ENCODE measurements around the gene NKTR. TPM values are rescaled to one million over a fixed set of nuclear protein-coding genes. Genes with fewer than 3 reads are reported as not detected.

The NKTR gene
- total RNA-seq, 1 donor from 2014 or later, result 142 TPM

DNA sequence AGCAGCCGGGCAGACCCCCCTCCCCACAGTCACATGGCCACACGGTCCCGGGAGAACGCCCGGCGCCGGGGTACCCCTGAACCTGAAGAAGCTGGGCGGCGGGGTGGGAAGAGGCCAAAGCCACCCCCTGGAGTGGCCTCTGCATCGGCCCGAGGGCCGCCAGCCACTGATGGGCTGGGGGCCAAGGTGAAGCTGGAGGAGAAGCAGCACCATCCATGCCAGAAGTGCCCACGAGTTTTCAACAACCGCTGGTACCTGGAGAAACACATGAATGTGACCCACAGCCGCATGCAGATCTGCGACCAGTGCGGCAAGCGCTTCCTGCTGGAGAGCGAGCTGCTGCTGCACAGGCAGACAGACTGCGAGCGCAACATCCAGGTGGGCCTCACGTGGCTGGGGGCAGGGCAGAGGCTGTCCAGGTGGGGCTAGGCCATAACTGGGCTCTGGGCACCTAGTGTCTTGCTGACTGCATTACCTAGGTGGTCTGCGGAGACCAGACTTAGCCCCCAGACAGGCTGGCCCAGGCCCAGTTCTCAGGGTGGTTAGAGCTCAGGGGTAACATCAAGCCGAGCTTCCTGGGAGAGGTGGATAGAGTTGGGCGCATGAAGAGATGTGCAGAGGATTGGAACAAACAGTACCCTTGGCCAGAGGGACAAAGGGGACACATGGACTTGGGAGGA, 59.1 kb downstream of the NKTR start:
- no peak overlapping the region for H3K4me3 Mint-ChIP-seq (ENCODE audit: low read depth)
- DNase-seq (ENCODE audit: low spot score, unreplicated experiment), result no peak
- TF ChIP-seq, protein P1, sequence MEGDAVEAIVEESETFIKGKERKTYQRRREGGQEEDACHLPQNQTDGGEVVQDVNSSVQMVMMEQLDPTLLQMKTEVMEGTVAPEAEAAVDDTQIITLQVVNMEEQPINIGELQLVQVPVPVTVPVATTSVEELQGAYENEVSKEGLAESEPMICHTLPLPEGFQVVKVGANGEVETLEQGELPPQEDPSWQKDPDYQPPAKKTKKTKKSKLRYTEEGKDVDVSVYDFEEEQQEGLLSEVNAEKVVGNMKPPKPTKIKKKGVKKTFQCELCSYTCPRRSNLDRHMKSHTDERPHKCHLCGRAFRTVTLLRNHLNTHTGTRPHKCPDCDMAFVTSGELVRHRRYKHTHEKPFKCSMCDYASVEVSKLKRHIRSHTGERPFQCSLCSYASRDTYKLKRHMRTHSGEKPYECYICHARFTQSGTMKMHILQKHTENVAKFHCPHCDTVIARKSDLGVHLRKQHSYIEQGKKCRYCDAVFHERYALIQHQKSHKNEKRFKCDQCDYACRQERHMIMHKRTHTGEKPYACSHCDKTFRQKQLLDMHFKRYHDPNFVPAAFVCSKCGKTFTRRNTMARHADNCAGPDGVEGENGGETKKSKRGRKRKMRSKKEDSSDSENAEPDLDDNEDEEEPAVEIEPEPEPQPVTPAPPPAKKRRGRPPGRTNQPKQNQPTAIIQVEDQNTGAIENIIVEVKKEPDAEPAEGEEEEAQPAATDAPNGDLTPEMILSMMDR (IDR thresholded peaks at IDR 0.05; ENCODE audit: unreplicated experiment), result no peak

DNA sequence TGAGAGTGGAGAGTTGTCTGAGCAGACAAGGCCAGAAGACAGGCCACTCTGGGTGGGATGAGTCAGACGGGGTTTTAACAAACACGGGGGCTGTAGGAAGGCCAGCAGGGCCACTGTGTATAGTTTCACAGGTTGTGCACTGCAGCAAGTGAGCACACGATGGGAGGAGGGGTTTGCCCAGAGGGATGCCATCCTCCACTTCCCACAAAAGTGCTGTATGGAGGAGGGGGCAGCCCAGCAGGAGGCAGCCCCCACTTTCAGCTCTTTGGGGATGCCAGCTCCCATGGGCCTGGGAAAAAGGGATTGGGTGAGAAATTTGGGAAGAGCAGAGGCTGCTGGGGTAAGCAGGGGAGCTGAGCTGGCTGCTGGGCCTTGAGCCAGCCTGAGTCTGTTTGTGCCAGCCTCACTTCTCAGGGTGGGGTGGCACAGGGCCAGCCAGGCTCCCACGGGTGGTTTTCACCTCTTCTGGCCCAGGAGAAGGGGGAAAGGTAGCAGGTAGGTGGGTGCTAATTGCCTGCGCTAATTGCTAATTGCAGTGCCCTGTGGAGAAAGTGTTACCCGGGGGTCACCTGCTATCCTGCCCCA, 59.7 kb downstream of the NKTR start:
- H3K27ac Mint-ChIP-seq, result no peak overlapping the region
- no peaks in the 10 kb centered on the region for H3K4me1 Mint-ChIP-seq (ENCODE audit: low read depth)
- H3K4me3 Mint-ChIP-seq (ENCODE audit: low read depth), result no peak overlapping the region

More for the DNA sequence above, 59.1 kb downstream of the NKTR start:
- no peaks in the 10 kb centered on the region for H3K27me3 Mint-ChIP-seq
- peaks cover 2% of the 10 kb centered on the region for H3K36me3 Mint-ChIP-seq (ENCODE audit: insufficient read depth)
- no peak overlapping the region for H3K27ac Mint-ChIP-seq
- H3K4me1 Mint-ChIP-seq (ENCODE audit: low read depth), result no peaks in the 10 kb centered on the region
- no peaks in the 10 kb centered on the region for H3K9me3 Mint-ChIP-seq (ENCODE audit: low read depth)

DNA sequence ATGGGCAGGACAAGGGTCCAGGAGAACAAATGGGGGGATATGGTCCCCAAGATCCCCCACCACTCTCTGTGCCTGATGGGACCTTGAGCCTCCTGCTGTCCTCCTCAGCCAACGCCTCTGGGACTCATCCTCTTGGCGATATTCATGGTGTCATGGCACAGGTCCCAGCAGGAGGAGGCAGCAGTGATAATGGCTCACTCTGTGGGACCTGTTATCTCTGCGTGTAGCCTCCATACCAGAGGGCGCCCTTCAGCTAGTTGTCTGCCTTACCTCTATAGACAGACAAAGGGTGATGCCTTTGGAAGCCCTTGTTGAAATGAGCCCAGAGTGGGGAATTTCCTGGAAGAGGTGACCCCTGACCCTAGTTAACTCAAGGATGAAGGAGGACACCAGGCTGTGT, 60.4 kb downstream of the NKTR start:
- Mint-ChIP-seq H3K4me3 (ENCODE audit: low read depth) (no peak overlapping the region), H3K36me3 (ENCODE audit: insufficient read depth) (peaks cover 2% of the 10 kb centered on the region), H3K27me3 (no peaks in the 10 kb centered on the region), H3K27ac (no peak overlapping the region), H3K4me1 (ENCODE audit: low read depth) (no peaks in the 10 kb centered on the region), H3K9me3 (ENCODE audit: low read depth) (no peaks in the 10 kb centered on the region)
- DNase-seq (ENCODE audit: low spot score, unreplicated experiment), result no peak
- TF ChIP-seq, protein P1 (IDR thresholded peaks at IDR 0.05; ENCODE audit: unreplicated experiment), result no peak

More for the DNA sequence above, 59.7 kb downstream of the NKTR start:
- TF ChIP-seq, protein P1 (IDR thresholded peaks at IDR 0.05; ENCODE audit: unreplicated experiment), result no peak
- DNase-seq (ENCODE audit: low spot score, unreplicated experiment), result no peak
- no peaks in the 10 kb centered on the region for H3K27me3 Mint-ChIP-seq
- H3K9me3 Mint-ChIP-seq (ENCODE audit: low read depth), result no peaks in the 10 kb centered on the region
- peaks cover 2% of the 10 kb centered on the region for H3K36me3 Mint-ChIP-seq (ENCODE audit: insufficient read depth)

DNA sequence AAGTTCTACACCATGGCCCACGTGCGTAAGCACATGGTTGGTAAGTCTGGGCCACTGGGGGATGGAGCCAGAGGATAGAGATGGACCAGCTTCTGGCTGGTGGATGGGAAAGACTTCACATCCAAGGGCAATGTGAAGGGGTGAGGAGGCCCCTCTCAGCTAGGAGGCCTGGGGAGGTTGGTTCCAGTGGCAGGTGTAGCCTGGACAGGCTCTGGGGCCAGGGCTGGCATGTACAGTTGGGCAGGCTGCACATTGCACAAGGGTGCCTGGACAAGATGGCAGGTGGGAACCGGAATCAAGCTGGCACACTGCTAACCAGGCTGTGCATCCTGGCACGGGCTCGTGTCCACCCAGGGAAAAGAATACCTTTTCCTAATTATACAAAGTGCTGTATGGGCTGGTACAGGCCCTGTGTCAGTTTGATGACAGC, 61.1 kb downstream of the NKTR start:
- TF ChIP-seq, protein P1 (IDR thresholded peaks at IDR 0.05; ENCODE audit: unreplicated experiment), result no peak
- no peaks in the 10 kb centered on the region for H3K9me3 Mint-ChIP-seq (ENCODE audit: low read depth)
- peaks cover 2% of the 10 kb centered on the region for H3K36me3 Mint-ChIP-seq (ENCODE audit: insufficient read depth)
- H3K27ac Mint-ChIP-seq, result no peak overlapping the region
- DNase-seq (ENCODE audit: low spot score, unreplicated experiment), result no peak
- H3K4me3 Mint-ChIP-seq (ENCODE audit: low read depth), result no peak overlapping the region
- no peaks in the 10 kb centered on the region for H3K4me1 Mint-ChIP-seq (ENCODE audit: low read depth)
- H3K27me3 Mint-ChIP-seq, result no peaks in the 10 kb centered on the region

DNA sequence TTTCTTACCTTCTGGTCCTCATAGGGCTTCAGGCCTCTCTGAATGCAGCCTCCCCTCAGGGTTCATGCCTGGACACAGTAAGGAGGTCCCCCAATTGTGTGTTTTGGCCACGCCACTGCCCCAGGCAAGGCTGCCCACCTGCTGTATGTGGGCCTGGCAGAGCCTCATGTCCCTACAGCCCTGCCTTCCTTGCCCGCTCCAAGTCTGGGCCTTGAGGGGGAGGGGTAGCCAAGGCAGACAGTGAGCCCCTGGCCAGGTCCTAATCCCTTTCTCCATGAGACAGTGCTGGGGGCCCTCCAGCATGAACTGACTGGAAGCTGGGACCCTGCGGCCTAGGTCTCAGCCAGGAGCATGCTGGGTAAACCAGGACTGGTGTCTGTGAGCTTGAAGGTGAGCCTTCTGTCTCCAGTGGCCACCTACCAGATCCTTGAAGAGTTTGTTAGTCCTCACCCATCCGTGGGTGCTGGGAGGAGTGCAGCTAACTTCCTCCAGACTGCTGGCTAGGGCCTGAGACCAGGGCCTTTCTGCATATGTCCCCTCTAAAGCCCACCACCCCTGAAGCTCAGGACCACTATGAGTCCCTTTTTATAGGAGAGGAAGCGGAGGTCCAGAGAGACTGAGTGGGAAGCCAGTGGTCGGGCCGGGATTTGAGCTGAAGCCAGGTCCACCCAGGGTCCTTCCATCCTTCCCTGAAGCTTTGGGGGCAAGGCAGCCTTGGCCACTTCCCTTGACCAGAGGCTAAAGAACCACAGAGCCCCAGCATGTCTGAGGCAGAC, 61.7 kb downstream of the NKTR start:
- Mint-ChIP-seq H3K4me1 (ENCODE audit: low read depth) (no peaks in the 10 kb centered on the region), H3K27me3 (no peaks in the 10 kb centered on the region), H3K36me3 (ENCODE audit: insufficient read depth) (peaks cover 2% of the 10 kb centered on the region), H3K9me3 (ENCODE audit: low read depth) (no peaks in the 10 kb centered on the region), H3K27ac (no peak overlapping the region), H3K4me3 (ENCODE audit: low read depth) (no peak overlapping the region)
- TF ChIP-seq, protein P1 (IDR thresholded peaks at IDR 0.05; ENCODE audit: unreplicated experiment), result no peak
- DNase-seq (ENCODE audit: low spot score, unreplicated experiment), result no peak

All from progenitor cell of endocrine pancreas (in vitro differentiated cells).